ENCODE data around the gene CEP120.

- TF ChIP-seq CTCF (IDR thresholded peaks at IDR 0.05) = no peak
- TF ChIP-seq POLR2A (IDR thresholded peaks at IDR 0.05) = no peak
Observed at GRCh38 chr5:123389794-123390193, 33.4 kb downstream of the CEP120 start.

Data from adrenal gland (tissue), 5 donors.